Brain microvascular endothelial cell (primary cell): ENCODE measurements around the gene CPSF4L.

Source experiments
- DNase-seq: peaks from one replicate; pipeline ENCODE4 v3.0.0-alpha.2; 2020
- H3K27ac ChIP-seq: fragments of 250-450 bp; sonication (Bioruptor Pico); 2 replicates; pipeline ENCODE4 v1.5.1; 2020; ENCODE audit warnings: mild to moderate bottlenecking, moderate library complexity
- H3K27me3 ChIP-seq: fragments of 250-450 bp; sonication (Bioruptor Pico); replicated peaks from 2 replicates; pipeline ENCODE4 v1.5.1; 2020; ENCODE audit warnings: mild to moderate bottlenecking
- H3K36me3 ChIP-seq: fragments of 250-450 bp; sonication (Bioruptor Pico); replicated peaks from 2 replicates; pipeline ENCODE4 v1.5.1; 2020; ENCODE audit warnings: mild to moderate bottlenecking
- H3K4me3 ChIP-seq: 2 replicates; pipeline ENCODE4 v1.5.1; 2011; ENCODE audit warnings: low read depth, mild to moderate bottlenecking, control low read depth, low read length, moderate library complexity
- CTCF ChIP-seq: IDR thresholded peaks from 2 replicates; pipeline ENCODE4 v1.5.1; 2011; ENCODE audit warnings: low read depth, mild to moderate bottlenecking, moderate library complexity, low read length, control low read depth, inconsistent platforms; ENCODE audit errors: missing control alignments
- in situ Hi-C: cut with HindIII; loops from 2 replicates; pipeline ENCODE4 v1.10.0; 2017; ENCODE audit warnings: low sequenced_read_pairs, low pct_ligation_motif_present

CPSF4L gene

GRCh38 chr17:73256220-73256619, 5.5 kb downstream of the CPSF4L start:
- DNase-seq = no peak
- H3K27me3 ChIP-seq = no peaks in the 10 kb centered on the region
- no peaks in the 10 kb centered on the region for H3K36me3 ChIP-seq
- H3K4me3 ChIP-seq = no peak overlapping the region
- H3K27ac ChIP-seq = no peak overlapping the region
- TF ChIP-seq CTCF = no peak
- in situ Hi-C loops = no loop called here

GRCh38 chr17:73255671-73256181, 6.0 kb downstream of the CPSF4L start:
- peak; percentile 99 for TF ChIP-seq CTCF
- Histone ChIP-seq H3K4me3 (no peak overlapping the region), H3K36me3 (no peaks in the 10 kb centered on the region), H3K27ac (no peak overlapping the region), H3K27me3 (no peaks in the 10 kb centered on the region)
- in situ Hi-C loops = no loop called here
- peak; percentile 25 for DNase-seq

DNA sequence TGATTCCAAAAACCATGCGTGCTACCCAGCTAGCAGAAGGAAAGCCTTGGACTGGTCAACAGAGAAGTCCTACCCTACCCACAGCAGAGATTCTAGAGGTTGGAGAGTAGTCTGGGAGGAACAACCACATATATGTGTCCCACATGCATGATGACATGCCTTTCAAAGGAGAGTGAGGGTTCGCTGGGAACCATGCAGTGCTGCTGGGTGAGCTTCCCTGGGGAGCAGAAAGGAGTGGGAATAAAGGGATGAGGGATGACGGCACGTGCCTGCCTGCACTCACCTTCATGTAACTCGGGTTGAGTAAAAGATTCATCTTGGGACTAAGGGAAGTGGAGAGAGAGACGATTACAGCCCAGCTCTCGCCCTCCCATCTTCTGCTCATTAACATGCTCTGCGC, 9.8 kb downstream of the CPSF4L start:
- H3K36me3 ChIP-seq = no peaks in the 10 kb centered on the region
- no peak overlapping the region for H3K4me3 ChIP-seq
- H3K27me3 ChIP-seq = no peaks in the 10 kb centered on the region
- no peak for TF ChIP-seq CTCF
- no peak for DNase-seq
- no peak overlapping the region for H3K27ac ChIP-seq
- in situ Hi-C loops = no loop called here

DNA sequence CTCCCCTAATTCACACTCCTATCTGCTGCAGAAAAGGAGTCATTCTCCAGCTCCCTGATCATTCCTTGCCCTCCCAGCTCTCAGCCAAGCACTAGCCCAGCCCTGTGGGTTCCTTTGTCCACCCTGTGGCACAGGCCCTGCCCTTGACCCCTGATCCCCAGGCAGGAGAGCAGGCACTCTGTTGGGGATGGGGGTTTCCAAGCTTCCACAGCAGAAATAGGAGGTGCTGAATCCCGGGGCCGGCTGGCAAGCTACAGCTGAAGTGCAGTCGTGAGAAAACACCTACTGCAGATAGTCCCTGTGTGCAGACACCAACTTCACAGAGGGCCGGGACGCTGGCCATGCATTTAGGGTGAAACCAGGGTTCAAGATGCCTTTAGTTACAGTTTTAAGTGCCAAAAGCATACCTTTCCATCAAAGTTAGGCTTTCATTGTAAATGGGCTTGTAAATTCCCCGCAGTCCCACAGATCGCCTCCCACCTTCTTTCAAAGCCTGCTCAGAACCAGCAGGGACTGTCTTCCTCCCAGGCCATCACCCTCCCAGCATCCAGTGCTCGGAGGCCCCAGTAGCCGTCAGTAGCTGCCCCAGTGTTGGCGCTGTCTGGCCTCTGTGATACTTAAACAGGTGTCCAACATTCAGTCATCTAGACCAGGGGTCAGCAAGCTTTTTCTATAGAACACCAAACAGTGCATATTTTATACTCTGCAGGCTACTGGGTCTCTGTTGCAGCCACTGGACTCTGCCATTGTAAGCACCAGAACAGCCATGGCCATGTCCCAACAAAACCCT, 10.6 kb downstream of the CPSF4L start:
- in situ Hi-C loops = no loop called here
- Histone ChIP-seq H3K27me3 (no peaks in the 10 kb centered on the region), H3K4me3 (no peak overlapping the region), H3K27ac (no peak overlapping the region), H3K36me3 (no peaks in the 10 kb centered on the region)
- TF ChIP-seq CTCF = no peak
- DNase-seq = no peak

- peaks cover 3% of the 10 kb centered on the region for H3K36me3 ChIP-seq
- no peak for DNase-seq
- no peak for TF ChIP-seq CTCF
- no peaks in the 10 kb centered on the region for H3K27me3 ChIP-seq
- in situ Hi-C loops = no loop called here
- H3K4me3 ChIP-seq = no peak overlapping the region
- H3K27ac ChIP-seq = no peak overlapping the region
Measured at GRCh38 chr17:73249700-73250099, 12.0 kb downstream of the CPSF4L start.

DNA sequence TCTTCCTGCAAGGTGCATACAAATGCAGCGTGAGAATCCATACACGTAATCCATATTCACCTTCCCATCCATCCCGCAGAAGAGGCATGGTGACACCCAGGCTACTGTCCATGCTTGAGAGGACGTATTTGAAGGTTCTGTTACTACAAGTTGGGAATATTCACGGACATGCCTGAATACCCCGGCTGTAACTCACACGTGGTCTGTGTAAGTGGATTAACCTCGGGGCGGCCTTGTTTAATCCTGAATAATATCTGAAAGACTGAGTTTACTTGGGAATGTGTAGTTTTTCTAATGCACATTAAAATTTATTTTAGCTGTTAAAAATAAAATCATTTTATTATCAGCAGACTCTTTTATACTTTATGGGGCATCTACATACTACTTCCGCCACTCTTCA, 13.1 kb downstream of the CPSF4L start:
- in situ Hi-C loops = no loop called here
- no peak for TF ChIP-seq CTCF
- no peak for DNase-seq

More for the DNA sequence above, 13.1 kb downstream of the CPSF4L start:
- Histone ChIP-seq H3K36me3 (peaks cover 3% of the 10 kb centered on the region), H3K27me3 (no peaks in the 10 kb centered on the region), H3K27ac (no peak overlapping the region), H3K4me3 (no peak overlapping the region)
